ENCODE data around the gene GRID2. TPM values are rescaled to one million over a fixed set of nuclear protein-coding genes. Genes with fewer than 3 reads are reported as not detected.

Gene GRID2
- total RNA-seq, 1 donor from 2014 or later = 0.17 TPM

DNA sequence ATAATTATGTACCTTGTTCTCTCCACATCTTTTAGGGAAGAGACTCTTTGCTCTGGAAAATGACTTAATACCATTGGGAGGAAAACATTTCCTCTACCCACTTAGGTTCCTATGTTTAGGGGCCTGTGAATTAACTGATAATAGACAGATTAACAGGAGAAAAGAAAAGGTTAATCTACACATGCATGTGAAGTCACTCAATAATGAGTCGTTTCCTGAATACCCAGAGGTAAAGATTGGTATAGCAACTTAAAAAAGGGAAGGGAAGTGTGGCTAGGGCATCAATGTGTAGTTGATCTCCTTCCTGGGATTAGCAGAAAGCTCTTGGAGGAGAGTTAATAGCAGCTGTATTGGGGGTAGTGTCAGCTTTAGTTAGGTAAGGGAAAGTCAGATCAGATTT is 1105.3 kb downstream of the GRID2 start:
- Mint-ChIP-seq H3K27ac (no peak overlapping the region), H3K4me3 (no peak overlapping the region), H3K9me3 (no peaks in the 10 kb centered on the region), H3K4me1 (peaks cover 15% of the 10 kb centered on the region), H3K27me3 (ENCODE audit: insufficient read depth, low read depth) (no peaks in the 10 kb centered on the region), H3K36me3 (no peaks in the 10 kb centered on the region)
- Histone ChIP-seq H3K9me3 (ENCODE audit: low read depth) (no peaks in the 10 kb centered on the region), H3K27ac (no peak overlapping the region), H3K4me3 (no peak overlapping the region), H3K36me3 (no peaks in the 10 kb centered on the region), H2AFZ (replicated peaks) (no peak overlapping the region), H3K9ac (no peak overlapping the region), H3F3A (ENCODE audit: low read depth) (no peaks in the 10 kb centered on the region), H3K4me2 (no peak overlapping the region), H3K79me2 (ENCODE audit: low read depth) (no peaks in the 10 kb centered on the region), H4K20me1 (ENCODE audit: low read depth) (no peaks in the 10 kb centered on the region), H3K27me3 (no peaks in the 10 kb centered on the region), H3K4me1 (peaks cover 17% of the 10 kb centered on the region)
- no peak for TF ChIP-seq EZH2phosphoT487 (IDR thresholded peaks at IDR 0.05)
- TF ChIP-seq EZH2 (IDR thresholded peaks at IDR 0.05) = no peak
- peak; percentile 18 for TF ChIP-seq CTCF (IDR thresholded peaks at IDR 0.05)
- peak; percentile 5 for DNase-seq (ENCODE audit: low spot score)

- DNase-seq (ENCODE audit: low spot score) = no peak
- Histone ChIP-seq H3K36me3 (no peaks in the 10 kb centered on the region), H3K4me2 (no peak overlapping the region), H3K9me3 (ENCODE audit: low read depth) (no peaks in the 10 kb centered on the region), H3K4me3 (no peak overlapping the region), H2AFZ (replicated peaks) (no peak overlapping the region), H3K27me3 (no peaks in the 10 kb centered on the region), H3K4me1 (peaks cover 4% of the 10 kb centered on the region), H3K79me2 (ENCODE audit: low read depth) (no peaks in the 10 kb centered on the region), H3K27ac (no peak overlapping the region), H3F3A (ENCODE audit: low read depth) (no peaks in the 10 kb centered on the region), H3K9ac (no peak overlapping the region), H4K20me1 (ENCODE audit: low read depth) (no peaks in the 10 kb centered on the region)
- H3K27me3 Mint-ChIP-seq (ENCODE audit: insufficient read depth, low read depth) = no peaks in the 10 kb centered on the region
- H3K36me3 Mint-ChIP-seq = no peaks in the 10 kb centered on the region
- no peak overlapping the region for H3K4me3 Mint-ChIP-seq
- H3K27ac Mint-ChIP-seq = no peak overlapping the region
- TF ChIP-seq EZH2phosphoT487 (IDR thresholded peaks at IDR 0.05) (no peak), EZH2 (IDR thresholded peaks at IDR 0.05) (no peak)
- peaks cover 5% of the 10 kb centered on the region for H3K4me1 Mint-ChIP-seq
- H3K9me3 Mint-ChIP-seq = no peaks in the 10 kb centered on the region
Observed at GRCh38 chr4:93414041-93414550, 1110.3 kb downstream of the GRID2 start.

GRCh38 chr4:93416344-93417128 is 1112.8 kb downstream of the GRID2 start:
- Histone ChIP-seq H3K27me3 (no peaks in the 10 kb centered on the region), H3F3A (ENCODE audit: low read depth) (no peaks in the 10 kb centered on the region), H3K27ac (no peak overlapping the region), H3K4me1 (no peaks in the 10 kb centered on the region), H4K20me1 (ENCODE audit: low read depth) (no peaks in the 10 kb centered on the region), H3K4me2 (no peak overlapping the region), H3K79me2 (ENCODE audit: low read depth) (no peaks in the 10 kb centered on the region), H3K36me3 (no peaks in the 10 kb centered on the region), H3K4me3 (no peak overlapping the region), H3K9ac (no peak overlapping the region), H3K9me3 (ENCODE audit: low read depth) (no peaks in the 10 kb centered on the region), H2AFZ (replicated peaks) (no peak overlapping the region)
- H3K9me3 Mint-ChIP-seq = no peaks in the 10 kb centered on the region
- H3K4me1 Mint-ChIP-seq = peaks cover 3% of the 10 kb centered on the region
- no peaks in the 10 kb centered on the region for H3K36me3 Mint-ChIP-seq
- no peaks in the 10 kb centered on the region for H3K27me3 Mint-ChIP-seq (ENCODE audit: insufficient read depth, low read depth)
- no peak overlapping the region for H3K27ac Mint-ChIP-seq
- TF ChIP-seq CTCF (IDR thresholded peaks at IDR 0.05) (no peak), EZH2 (IDR thresholded peaks at IDR 0.05) (no peak), EZH2phosphoT487 (IDR thresholded peaks at IDR 0.05) (no peak)
- no peak for DNase-seq (ENCODE audit: low spot score)
- no peak overlapping the region for H3K4me3 Mint-ChIP-seq

- Mint-ChIP-seq H3K4me1 (no peaks in the 10 kb centered on the region), H3K27me3 (ENCODE audit: insufficient read depth, low read depth) (no peaks in the 10 kb centered on the region), H3K4me3 (no peak overlapping the region), H3K36me3 (no peaks in the 10 kb centered on the region), H3K9me3 (no peaks in the 10 kb centered on the region), H3K27ac (no peak overlapping the region)
- no peak for TF ChIP-seq CTCF (IDR thresholded peaks at IDR 0.05)
- no peak for TF ChIP-seq EZH2phosphoT487 (IDR thresholded peaks at IDR 0.05)
- no peak for TF ChIP-seq EZH2 (IDR thresholded peaks at IDR 0.05)
- Histone ChIP-seq H3F3A (ENCODE audit: low read depth) (no peaks in the 10 kb centered on the region), H3K27me3 (no peaks in the 10 kb centered on the region), H4K20me1 (ENCODE audit: low read depth) (no peaks in the 10 kb centered on the region), H3K27ac (no peak overlapping the region), H3K36me3 (no peaks in the 10 kb centered on the region), H3K4me3 (no peak overlapping the region), H3K4me2 (no peak overlapping the region), H3K9ac (no peak overlapping the region), H3K79me2 (ENCODE audit: low read depth) (no peaks in the 10 kb centered on the region), H3K4me1 (no peaks in the 10 kb centered on the region), H3K9me3 (ENCODE audit: low read depth) (no peaks in the 10 kb centered on the region), H2AFZ (replicated peaks) (no peak overlapping the region)
- DNase-seq (ENCODE audit: low spot score) = no peak
Observed at GRCh38 chr4:93431371-93431770, 1127.6 kb downstream of the GRID2 start.
